H1 (cell line): ENCODE measurements around the gene TOB1.

Experiments used
- CHD2 ChIP-seq: IDR thresholded peaks from 2 replicates; pipeline ENCODE4 v1.6.1; 2012; ENCODE audit warnings: low read length, improper control_type of control experiment
- EP300 ChIP-seq, 2 experiments: IDR thresholded peaks; 1 replicate in 1 of 2; 2 replicates in 1 of 2; pipeline ENCODE4 v1.6.1; 2011 to 2012; ENCODE audit warnings: low read depth in 2 of 2, low read length in 2 of 2, mild to moderate bottlenecking in 2 of 2, borderline replicate concordance in 1 of 2, inconsistent platforms in 1 of 2, moderate library complexity in 1 of 2
- KDM1A ChIP-seq: fragments of 200-600, 300-600 bp; sonication (generic); IDR thresholded peaks from 2 replicates; pipeline ENCODE4 v1.7.1; 2016; ENCODE audit warnings: mild to moderate bottlenecking, low read length, borderline replicate concordance
- POLR2A ChIP-seq, 2 experiments: IDR thresholded peaks; 1 replicate in 1 of 2; 2 replicates in 1 of 2; pipeline ENCODE4 v1.6.1; 2011; ENCODE audit warnings: low read depth in 2 of 2, low read length in 2 of 2, mild to moderate bottlenecking in 2 of 2; ENCODE audit errors: control extremely low read depth in 1 of 2
- RAD21 ChIP-seq, 2 experiments: IDR thresholded peaks in 1 of 2; conservative IDR thresholded peaks in 1 of 2; 2 replicates each; pipeline ENCODE4 v1.6.1; 2011; ENCODE audit warnings: low read depth in 2 of 2, low read length in 2 of 2, improper control_type of control experiment in 1 of 2, inconsistent platforms in 1 of 2, mild to moderate bottlenecking in 1 of 2, moderate library complexity in 1 of 2
- RFX5 ChIP-seq: IDR thresholded peaks from 2 replicates; pipeline ENCODE4 v1.6.1; 2011; ENCODE audit warnings: low read depth, low read length, improper control_type of control experiment, borderline replicate concordance
- RNF2 ChIP-seq: fragments of 200-900, 300-1000 bp; sonication (generic); IDR thresholded peaks from 2 replicates; pipeline ENCODE4 v1.7.1; 2016; ENCODE audit warnings: borderline replicate concordance, low read depth, mild to moderate bottlenecking, antibody characterized with exemption, low read length; ENCODE audit not compliant: poor library complexity, severe bottlenecking; ENCODE audit errors: missing control alignments
- SP4 ChIP-seq: IDR thresholded peaks from 2 replicates; pipeline ENCODE4 v1.6.1; 2012; ENCODE audit warnings: low read length, inconsistent platforms
- SRF ChIP-seq: IDR thresholded peaks from 2 replicates; pipeline ENCODE4 v1.6.1; 2011; ENCODE audit warnings: mild to moderate bottlenecking, low read depth, low read length, moderate library complexity
- TCF12 ChIP-seq: IDR thresholded peaks from 2 replicates; pipeline ENCODE4 v1.6.1; 2011; ENCODE audit warnings: low read depth, mild to moderate bottlenecking, low read length
- ZNF274 ChIP-seq: IDR thresholded peaks from 2 replicates; pipeline ENCODE4 v1.7.0; 2012; ENCODE audit warnings: low read length, borderline replicate concordance; ENCODE audit errors: extremely low read depth
- TF ChIP-seq, protein P1 (sequence below): IDR thresholded peaks from 2 replicates; pipeline ENCODE4 v1.6.1; 2012; ENCODE audit warnings: low read length, inconsistent platforms
- TF ChIP-seq, protein P2 (sequence below), 3 experiments: IDR thresholded peaks; 1 replicate in 2 of 3; 2 replicates in 1 of 3; pipeline versions ENCODE4 v1.5.1 to v1.6.1; 2011; ENCODE audit warnings: low read length in 3 of 3, mild to moderate bottlenecking in 3 of 3, inconsistent platforms in 2 of 3, low read depth in 1 of 3, moderate library complexity in 1 of 3; ENCODE audit not compliant: insufficient read depth in 1 of 3; ENCODE audit errors: control extremely low read depth in 1 of 3

GRCh38 chr17:50911890-50912289, 45.7 kb upstream of the TOB1 start:
- no peak for TF ChIP-seq CHD2
- TF ChIP-seq RFX5: no peak
- TF ChIP-seq POLR2A (IDR thresholded peaks at IDR 0.05; ENCODE audit: control extremely low read depth in 1 of 2, low read depth in 2 of 2, low read length in 2 of 2): no peak
- TF ChIP-seq RNF2: no peak
- TF ChIP-seq ZNF274: no peak
- TF ChIP-seq SRF: no peak
- no peak for TF ChIP-seq SP4
- TF ChIP-seq, protein P1, sequence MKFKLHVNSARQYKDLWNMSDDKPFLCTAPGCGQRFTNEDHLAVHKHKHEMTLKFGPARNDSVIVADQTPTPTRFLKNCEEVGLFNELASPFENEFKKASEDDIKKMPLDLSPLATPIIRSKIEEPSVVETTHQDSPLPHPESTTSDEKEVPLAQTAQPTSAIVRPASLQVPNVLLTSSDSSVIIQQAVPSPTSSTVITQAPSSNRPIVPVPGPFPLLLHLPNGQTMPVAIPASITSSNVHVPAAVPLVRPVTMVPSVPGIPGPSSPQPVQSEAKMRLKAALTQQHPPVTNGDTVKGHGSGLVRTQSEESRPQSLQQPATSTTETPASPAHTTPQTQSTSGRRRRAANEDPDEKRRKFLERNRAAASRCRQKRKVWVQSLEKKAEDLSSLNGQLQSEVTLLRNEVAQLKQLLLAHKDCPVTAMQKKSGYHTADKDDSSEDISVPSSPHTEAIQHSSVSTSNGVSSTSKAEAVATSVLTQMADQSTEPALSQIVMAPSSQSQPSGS: no peak
- TF ChIP-seq, protein P2, sequence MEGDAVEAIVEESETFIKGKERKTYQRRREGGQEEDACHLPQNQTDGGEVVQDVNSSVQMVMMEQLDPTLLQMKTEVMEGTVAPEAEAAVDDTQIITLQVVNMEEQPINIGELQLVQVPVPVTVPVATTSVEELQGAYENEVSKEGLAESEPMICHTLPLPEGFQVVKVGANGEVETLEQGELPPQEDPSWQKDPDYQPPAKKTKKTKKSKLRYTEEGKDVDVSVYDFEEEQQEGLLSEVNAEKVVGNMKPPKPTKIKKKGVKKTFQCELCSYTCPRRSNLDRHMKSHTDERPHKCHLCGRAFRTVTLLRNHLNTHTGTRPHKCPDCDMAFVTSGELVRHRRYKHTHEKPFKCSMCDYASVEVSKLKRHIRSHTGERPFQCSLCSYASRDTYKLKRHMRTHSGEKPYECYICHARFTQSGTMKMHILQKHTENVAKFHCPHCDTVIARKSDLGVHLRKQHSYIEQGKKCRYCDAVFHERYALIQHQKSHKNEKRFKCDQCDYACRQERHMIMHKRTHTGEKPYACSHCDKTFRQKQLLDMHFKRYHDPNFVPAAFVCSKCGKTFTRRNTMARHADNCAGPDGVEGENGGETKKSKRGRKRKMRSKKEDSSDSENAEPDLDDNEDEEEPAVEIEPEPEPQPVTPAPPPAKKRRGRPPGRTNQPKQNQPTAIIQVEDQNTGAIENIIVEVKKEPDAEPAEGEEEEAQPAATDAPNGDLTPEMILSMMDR (IDR thresholded peaks at IDR 0.05; ENCODE audit: control extremely low read depth in 1 of 3, insufficient read depth in 1 of 3, low read depth in 1 of 3, low read length in 3 of 3): peak in 1 of 3 experiments; percentile 29; a peak in 1 of 4 replicates
- no peak for TF ChIP-seq TCF12
- TF ChIP-seq KDM1A: no peak
- TF ChIP-seq EP300 (IDR thresholded peaks at IDR 0.05; ENCODE audit: borderline replicate concordance in 1 of 2, low read depth in 2 of 2, low read length in 2 of 2): no peak
- TF ChIP-seq RAD21 (IDR thresholded peaks at IDR 0.05 in 1 of 2, conservative IDR thresholded peaks at IDR 0.05 in 1 of 2; ENCODE audit: low read depth in 2 of 2, low read length in 2 of 2): peak in 1 of 2 experiments; percentile 12; a peak in 1 of 4 replicates
